ENCODE data around the gene MAT2A.
A peak's percentile ranks its signal among the peaks of the same experiment; 100 is the strongest.

MAT2A gene

GRCh38 chr2:85536479-85536878 is 2.5 kb upstream of the MAT2A start:
- H3K4me3 ChIP-seq (ENCODE audit: severe bottlenecking) = no peak overlapping the region
- peak; percentile 24; the same call in 1 of the 3 replicates for ATAC-seq (ENCODE audit: low read depth)
- no peaks in the 10 kb centered on the region for H3K9me3 ChIP-seq (ENCODE audit: severe bottlenecking)
- peaks cover 17% of the 10 kb centered on the region for H3K4me1 ChIP-seq (ENCODE audit: insufficient read depth, poor library complexity, severe bottlenecking)
- no peaks in the 10 kb centered on the region for H3K27me3 ChIP-seq (ENCODE audit: insufficient read depth, poor library complexity, severe bottlenecking)
- H3K27ac ChIP-seq (ENCODE audit: poor library complexity, severe bottlenecking) = peak overlapping the region; percentile 86
- peaks cover 24% of the 10 kb centered on the region for H3K36me3 ChIP-seq (ENCODE audit: low read depth)
- TF ChIP-seq, protein P1, sequence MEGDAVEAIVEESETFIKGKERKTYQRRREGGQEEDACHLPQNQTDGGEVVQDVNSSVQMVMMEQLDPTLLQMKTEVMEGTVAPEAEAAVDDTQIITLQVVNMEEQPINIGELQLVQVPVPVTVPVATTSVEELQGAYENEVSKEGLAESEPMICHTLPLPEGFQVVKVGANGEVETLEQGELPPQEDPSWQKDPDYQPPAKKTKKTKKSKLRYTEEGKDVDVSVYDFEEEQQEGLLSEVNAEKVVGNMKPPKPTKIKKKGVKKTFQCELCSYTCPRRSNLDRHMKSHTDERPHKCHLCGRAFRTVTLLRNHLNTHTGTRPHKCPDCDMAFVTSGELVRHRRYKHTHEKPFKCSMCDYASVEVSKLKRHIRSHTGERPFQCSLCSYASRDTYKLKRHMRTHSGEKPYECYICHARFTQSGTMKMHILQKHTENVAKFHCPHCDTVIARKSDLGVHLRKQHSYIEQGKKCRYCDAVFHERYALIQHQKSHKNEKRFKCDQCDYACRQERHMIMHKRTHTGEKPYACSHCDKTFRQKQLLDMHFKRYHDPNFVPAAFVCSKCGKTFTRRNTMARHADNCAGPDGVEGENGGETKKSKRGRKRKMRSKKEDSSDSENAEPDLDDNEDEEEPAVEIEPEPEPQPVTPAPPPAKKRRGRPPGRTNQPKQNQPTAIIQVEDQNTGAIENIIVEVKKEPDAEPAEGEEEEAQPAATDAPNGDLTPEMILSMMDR (IDR thresholded peaks at IDR 0.05; ENCODE audit: poor library complexity, severe bottlenecking) = no peak
- no peak for DNase-seq (ENCODE audit: low spot score)

DNA sequence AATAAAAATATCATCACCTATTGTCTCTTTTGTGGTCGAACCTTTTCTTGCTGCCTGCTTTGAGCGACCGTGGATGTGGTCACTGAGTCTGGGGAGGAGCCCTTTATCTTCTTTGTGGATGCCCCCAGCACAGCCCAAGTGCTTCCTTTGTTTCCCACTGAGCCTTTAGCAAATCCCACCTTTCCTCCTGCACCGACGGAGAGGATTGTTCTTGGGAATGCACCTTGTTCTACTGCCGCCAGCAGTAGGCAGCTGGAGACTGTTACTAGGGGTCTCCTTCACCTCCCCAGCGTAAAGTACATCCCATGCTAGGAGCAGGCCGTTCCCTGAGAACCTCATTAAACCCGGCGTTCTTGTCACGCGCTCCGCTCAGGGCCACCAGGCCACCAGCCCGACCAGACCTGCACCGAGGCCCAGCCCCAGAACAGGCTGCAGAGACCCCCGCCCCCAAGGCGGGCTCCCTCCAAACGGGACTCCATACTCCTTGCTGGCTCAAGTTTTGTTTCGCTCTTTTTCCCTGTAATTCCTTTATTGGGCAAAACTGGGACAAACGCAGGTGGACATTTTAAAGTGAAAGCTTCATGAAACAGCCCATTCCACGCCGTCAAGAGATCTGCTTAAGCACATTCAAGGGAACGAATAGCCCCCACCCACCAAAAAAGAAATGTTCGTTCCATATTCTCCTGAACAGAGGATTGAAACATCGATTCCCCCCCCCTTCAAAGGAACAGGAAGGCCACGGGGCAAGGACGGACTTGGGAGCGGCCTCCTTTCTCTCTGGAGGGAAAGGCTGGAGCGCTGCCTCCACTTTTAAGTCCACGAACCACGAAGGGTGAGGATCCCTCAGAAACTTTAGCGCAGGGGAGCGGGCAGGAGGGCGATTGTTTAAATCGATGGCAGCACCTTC is 1.1 kb upstream of the MAT2A start:
- Histone ChIP-seq H3K36me3 (ENCODE audit: low read depth) (peaks cover 38% of the 10 kb centered on the region), H3K9me3 (ENCODE audit: severe bottlenecking) (no peaks in the 10 kb centered on the region), H3K27ac (ENCODE audit: poor library complexity, severe bottlenecking) (peak overlapping the region; percentile 86), H3K4me1 (ENCODE audit: insufficient read depth, poor library complexity, severe bottlenecking) (peaks cover 31% of the 10 kb centered on the region), H3K4me3 (ENCODE audit: severe bottlenecking) (peak overlapping the region; percentile 97), H3K27me3 (ENCODE audit: insufficient read depth, poor library complexity, severe bottlenecking) (no peaks in the 10 kb centered on the region)
- TF ChIP-seq, protein P1 (IDR thresholded peaks at IDR 0.05; ENCODE audit: poor library complexity, severe bottlenecking) = no peak
- ATAC-seq (ENCODE audit: low read depth) = peak; percentile 1; the same call in 2 of the 3 replicates
- no peak for DNase-seq (ENCODE audit: low spot score)

GRCh38 chr2:85539361-85540132 is 579 bp downstream of the MAT2A start:
- TF ChIP-seq, protein P1 (IDR thresholded peaks at IDR 0.05; ENCODE audit: poor library complexity, severe bottlenecking) = no peak
- H3K4me1 ChIP-seq (ENCODE audit: insufficient read depth, poor library complexity, severe bottlenecking) = peaks cover 32% of the 10 kb centered on the region

DNA sequence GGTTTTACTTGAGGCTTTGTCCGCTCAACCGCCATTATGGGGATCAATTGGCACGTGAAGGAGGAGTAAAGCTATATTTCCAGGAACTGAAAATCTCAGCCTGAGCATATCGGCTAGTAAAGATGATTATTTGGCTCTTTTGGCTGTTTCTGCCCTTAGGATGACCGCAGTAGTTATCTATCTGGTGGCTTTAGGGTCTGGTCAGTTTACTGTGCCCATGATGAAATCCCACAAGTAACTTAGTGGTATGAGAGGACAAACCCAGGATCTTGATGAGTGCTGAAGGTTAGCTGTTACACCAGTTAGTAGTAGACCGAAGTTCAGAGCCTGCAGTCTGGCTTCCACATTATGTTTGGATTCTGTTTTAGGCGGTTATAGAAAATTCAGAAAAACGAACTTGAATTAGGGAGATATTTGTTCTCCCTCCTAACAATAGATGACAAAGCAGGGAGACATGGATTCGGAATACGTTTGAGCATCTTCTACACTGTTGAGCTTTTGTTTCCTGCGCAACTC is 1.2 kb downstream of the MAT2A start:
- TF ChIP-seq, protein P1 (IDR thresholded peaks at IDR 0.05; ENCODE audit: poor library complexity, severe bottlenecking) = no peak
- Histone ChIP-seq H3K9me3 (ENCODE audit: severe bottlenecking) (no peaks in the 10 kb centered on the region), H3K4me3 (ENCODE audit: severe bottlenecking) (peak overlapping the region; percentile 97), H3K36me3 (ENCODE audit: low read depth) (peaks cover 61% of the 10 kb centered on the region), H3K4me1 (ENCODE audit: insufficient read depth, poor library complexity, severe bottlenecking) (peaks cover 32% of the 10 kb centered on the region), H3K27me3 (ENCODE audit: insufficient read depth, poor library complexity, severe bottlenecking) (no peaks in the 10 kb centered on the region), H3K27ac (ENCODE audit: poor library complexity, severe bottlenecking) (peak overlapping the region; percentile 86)
- DNase-seq (ENCODE audit: low spot score) (no peak), ATAC-seq (ENCODE audit: low read depth) (no peak)

More at GRCh38 chr2:85539361-85540132, 579 bp downstream of the MAT2A start:
- ATAC-seq (ENCODE audit: low read depth) (peak; percentile 9), DNase-seq (ENCODE audit: low spot score) (no peak)
- peak overlapping the region; percentile 97 for H3K4me3 ChIP-seq (ENCODE audit: severe bottlenecking)
- no peaks in the 10 kb centered on the region for H3K27me3 ChIP-seq (ENCODE audit: insufficient read depth, poor library complexity, severe bottlenecking)
- peaks cover 55% of the 10 kb centered on the region for H3K36me3 ChIP-seq (ENCODE audit: low read depth)
- peak overlapping the region; percentile 86 for H3K27ac ChIP-seq (ENCODE audit: poor library complexity, severe bottlenecking)
- H3K9me3 ChIP-seq (ENCODE audit: severe bottlenecking) = no peaks in the 10 kb centered on the region
